BJ (cell line): ENCODE results near the gene SOCS6. TPM values are rescaled to one million over a fixed set of nuclear protein-coding genes. Genes with fewer than 3 reads are reported as not detected.
"Not testable (repeated sequence)": the region's sequence is repeated elsewhere in the genome, so short reads cannot be mapped to it uniquely, and the experiment has no call there.

Experiments used
- CTCF ChIA-PET: fragments of 350-600 bp; formaldehyde crosslinking; extraction: SDS; loops from one replicate; lab custom pipeline; 2021; ENCODE audit warnings: antibody characterized with exemption, inconsistent platforms; lab: Yijun Ruan, JAX
- POLR2A ChIA-PET: fragments of 300-600 bp; sonication (Branson Sonifier 250); formaldehyde crosslinking; extraction: SDS; loops from one replicate; lab custom pipeline; 2021; ENCODE audit warnings: antibody characterized with exemption; lab: Charles Lee
- DNase-seq: peaks from one replicate; pipeline ENCODE4 v3.0.0-alpha.2; 2011; ENCODE audit warnings: low read depth
- H3K27me3 ChIP-seq: 2 replicates; pipeline ENCODE4 v1.6.0; 2011; ENCODE audit warnings: low read length; ENCODE audit not compliant: control insufficient read depth, insufficient read depth
- H3K36me3 ChIP-seq: 2 replicates; pipeline ENCODE4 v1.5.1; 2011; ENCODE audit warnings: low read length; ENCODE audit not compliant: control insufficient read depth, insufficient read depth
- H3K4me3 ChIP-seq: 2 replicates; pipeline ENCODE4 v1.5.1; 2011; ENCODE audit warnings: low read depth, mild to moderate bottlenecking, control low read depth, low read length
- polyA minus RNA-seq: library from RNA; depleted of rRNA, polyadenylated mRNA; stranded (reverse); fragments of >200 nt; gene quantifications from 2 replicates; pipeline ENCODE4 v1.2.3, GENCODE V29; 2011; rRNA and poly(A)+ RNA removed
- polyA plus RNA-seq: library from polyadenylated mRNA; depleted of rRNA; stranded (reverse); fragments of >200 nt; gene quantifications from 2 replicates; pipeline ENCODE4 v1.2.3, GENCODE V29; 2011; rRNA removed
- TF ChIP-seq, protein P1 (sequence below): IDR thresholded peaks from 2 replicates; pipeline ENCODE4 v1.5.1; 2011; ENCODE audit warnings: low read depth, mild to moderate bottlenecking, control low read depth, inconsistent platforms, low read length, moderate library complexity; ENCODE audit not compliant: insufficient read depth

SOCS6 gene, protein sequence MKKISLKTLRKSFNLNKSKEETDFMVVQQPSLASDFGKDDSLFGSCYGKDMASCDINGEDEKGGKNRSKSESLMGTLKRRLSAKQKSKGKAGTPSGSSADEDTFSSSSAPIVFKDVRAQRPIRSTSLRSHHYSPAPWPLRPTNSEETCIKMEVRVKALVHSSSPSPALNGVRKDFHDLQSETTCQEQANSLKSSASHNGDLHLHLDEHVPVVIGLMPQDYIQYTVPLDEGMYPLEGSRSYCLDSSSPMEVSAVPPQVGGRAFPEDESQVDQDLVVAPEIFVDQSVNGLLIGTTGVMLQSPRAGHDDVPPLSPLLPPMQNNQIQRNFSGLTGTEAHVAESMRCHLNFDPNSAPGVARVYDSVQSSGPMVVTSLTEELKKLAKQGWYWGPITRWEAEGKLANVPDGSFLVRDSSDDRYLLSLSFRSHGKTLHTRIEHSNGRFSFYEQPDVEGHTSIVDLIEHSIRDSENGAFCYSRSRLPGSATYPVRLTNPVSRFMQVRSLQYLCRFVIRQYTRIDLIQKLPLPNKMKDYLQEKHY
- polyA plus RNA-seq: 26.7 and 28.7 TPM in 2 replicates
- 32.9 and 55.8 TPM in 2 replicates for polyA minus RNA-seq

DNA sequence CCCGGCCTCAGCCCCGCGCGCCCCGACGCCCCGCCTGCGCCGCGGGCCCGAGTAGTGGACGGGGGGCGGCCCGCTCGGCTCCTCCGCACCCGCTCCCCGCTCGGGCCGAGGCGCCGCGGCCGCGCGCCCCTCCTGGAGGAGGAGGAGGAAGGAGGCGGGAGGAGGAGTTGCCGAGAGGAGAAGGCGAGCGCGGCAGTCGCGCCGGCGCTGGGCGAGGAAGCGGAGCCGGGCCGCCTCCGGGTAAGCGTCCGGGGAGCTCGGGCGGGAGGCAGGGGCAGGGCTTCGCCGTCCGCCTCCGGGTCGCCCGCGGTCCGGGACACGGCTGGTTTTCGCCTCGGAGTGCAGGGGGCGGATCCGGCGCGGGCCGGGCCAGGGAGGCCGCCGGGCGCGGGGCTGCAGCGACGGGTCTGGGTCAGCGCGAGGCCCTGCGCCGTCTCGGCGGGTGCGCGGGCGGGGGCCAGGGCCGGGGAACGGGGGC is at the start of gene SOCS6:
Gene SOCS6, plus strand, starts transcription at position 195 of the 478 bp plus-strand sequence. CDS start 35,624 bp downstream, outside the sequence.
- no peaks in the 10 kb centered on the region for H3K27me3 ChIP-seq
- ChIA-PET CTCF (no interaction called here), POLR2A (no interaction called here)
- no peak for DNase-seq
- H3K4me3 ChIP-seq: peak within 1 kb of the TSS; percentile 66
- H3K36me3 ChIP-seq: no peaks in the 10 kb centered on the region; the same call in 1 of the 2 replicates
- TF ChIP-seq, protein P1, sequence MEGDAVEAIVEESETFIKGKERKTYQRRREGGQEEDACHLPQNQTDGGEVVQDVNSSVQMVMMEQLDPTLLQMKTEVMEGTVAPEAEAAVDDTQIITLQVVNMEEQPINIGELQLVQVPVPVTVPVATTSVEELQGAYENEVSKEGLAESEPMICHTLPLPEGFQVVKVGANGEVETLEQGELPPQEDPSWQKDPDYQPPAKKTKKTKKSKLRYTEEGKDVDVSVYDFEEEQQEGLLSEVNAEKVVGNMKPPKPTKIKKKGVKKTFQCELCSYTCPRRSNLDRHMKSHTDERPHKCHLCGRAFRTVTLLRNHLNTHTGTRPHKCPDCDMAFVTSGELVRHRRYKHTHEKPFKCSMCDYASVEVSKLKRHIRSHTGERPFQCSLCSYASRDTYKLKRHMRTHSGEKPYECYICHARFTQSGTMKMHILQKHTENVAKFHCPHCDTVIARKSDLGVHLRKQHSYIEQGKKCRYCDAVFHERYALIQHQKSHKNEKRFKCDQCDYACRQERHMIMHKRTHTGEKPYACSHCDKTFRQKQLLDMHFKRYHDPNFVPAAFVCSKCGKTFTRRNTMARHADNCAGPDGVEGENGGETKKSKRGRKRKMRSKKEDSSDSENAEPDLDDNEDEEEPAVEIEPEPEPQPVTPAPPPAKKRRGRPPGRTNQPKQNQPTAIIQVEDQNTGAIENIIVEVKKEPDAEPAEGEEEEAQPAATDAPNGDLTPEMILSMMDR: no peak

DNA sequence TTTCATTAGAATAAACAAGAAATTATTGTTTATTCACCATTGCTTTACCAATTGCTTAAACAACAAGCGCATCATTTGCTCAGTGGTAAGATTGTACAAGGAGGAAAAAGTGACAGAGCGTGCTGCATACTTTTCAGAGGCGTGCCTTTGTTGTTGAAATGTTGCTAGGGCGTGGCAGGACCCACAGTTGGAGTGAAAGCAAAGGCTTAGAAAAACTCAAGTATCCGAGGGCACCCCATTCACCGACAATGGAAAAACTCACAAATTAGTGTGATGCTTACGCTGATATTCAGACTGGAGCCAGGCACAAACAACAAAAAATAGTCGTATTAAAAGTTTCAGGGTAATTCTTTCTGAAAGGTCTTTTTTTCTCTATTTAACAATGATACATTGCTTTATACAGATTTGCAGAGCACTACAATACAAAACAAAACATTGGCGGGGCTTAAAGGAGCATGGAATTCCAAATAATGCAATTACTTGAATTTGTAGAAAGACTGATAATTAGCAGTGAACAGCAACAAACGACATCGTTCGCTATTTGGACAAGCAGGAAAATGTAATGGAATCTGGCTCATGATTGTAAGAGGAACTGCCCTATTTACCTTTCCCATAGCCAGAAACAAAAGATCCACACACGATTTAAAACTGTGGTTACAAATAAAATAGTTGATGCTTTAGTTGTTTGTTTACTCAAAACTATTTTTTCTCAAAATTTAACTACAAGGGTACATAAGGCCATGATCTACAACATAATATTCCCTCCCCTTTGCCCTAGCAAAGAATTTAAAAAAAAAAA is 45.5 kb upstream of the SOCS6 start:
- TF ChIP-seq, protein P1: no peak
- H3K36me3 ChIP-seq: no peaks in the 10 kb centered on the region
- CTCF ChIA-PET: no interaction called here
- POLR2A ChIA-PET: no interaction called here
- no peak overlapping the region for H3K4me3 ChIP-seq
- no peak for DNase-seq
- no peaks in the 10 kb centered on the region for H3K27me3 ChIP-seq

DNA sequence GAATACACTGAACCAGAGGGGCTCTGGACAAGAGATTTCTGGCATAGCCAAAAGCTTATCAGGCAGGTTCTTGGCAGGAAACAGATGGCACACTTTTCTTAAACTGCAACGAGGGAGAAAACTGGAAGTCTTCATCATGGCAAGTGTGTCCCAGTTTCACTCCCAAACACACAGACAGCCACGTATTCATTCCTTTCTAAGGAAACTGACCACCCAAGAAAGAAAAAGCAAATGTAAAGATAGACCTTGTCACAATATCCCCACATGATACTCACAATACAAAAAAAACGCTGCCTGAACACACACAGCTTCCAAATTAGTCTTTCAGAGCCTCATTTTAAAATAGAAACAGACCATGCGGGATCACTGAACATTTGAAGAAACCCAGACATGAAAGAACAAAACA is 42.8 kb upstream of the SOCS6 start:
- no peaks in the 10 kb centered on the region for H3K27me3 ChIP-seq
- no peak for DNase-seq
- TF ChIP-seq, protein P1: no peak
- ChIA-PET CTCF (interaction anchor here (1.4 kb wide), 1 partner anchor 16 kb away, joined by 3 read pairs; no protein-coding TSS in a partner anchor), POLR2A (no interaction called here)
- H3K36me3 ChIP-seq: no peaks in the 10 kb centered on the region
- no peak overlapping the region for H3K4me3 ChIP-seq

DNA sequence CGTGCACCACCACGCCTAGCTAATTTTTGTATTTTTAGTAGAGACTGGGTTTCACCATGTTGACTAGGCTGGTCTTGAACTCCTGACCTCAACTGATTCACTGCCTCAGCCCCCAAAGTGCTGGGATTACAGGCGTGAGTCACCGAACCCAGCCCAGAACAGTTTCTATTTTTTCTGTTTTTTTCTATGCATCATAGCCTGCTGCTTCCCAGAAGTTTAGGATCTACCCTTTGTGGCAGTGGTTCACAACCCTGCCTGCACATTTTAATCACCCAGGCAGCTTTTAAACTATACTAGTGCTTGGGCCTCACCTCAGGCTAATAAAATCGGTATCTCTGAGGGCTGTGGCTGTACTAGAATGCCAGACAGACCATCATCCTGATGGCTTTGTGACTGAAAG is 39.7 kb upstream of the SOCS6 start:
- ChIA-PET CTCF (no interaction called here), POLR2A (no interaction called here)
- TF ChIP-seq, protein P1: no peak
- Histone ChIP-seq H3K36me3 (no peaks in the 10 kb centered on the region), H3K27me3 (no peaks in the 10 kb centered on the region), H3K4me3 (no peak overlapping the region)
- peak; percentile 7 for DNase-seq

DNA sequence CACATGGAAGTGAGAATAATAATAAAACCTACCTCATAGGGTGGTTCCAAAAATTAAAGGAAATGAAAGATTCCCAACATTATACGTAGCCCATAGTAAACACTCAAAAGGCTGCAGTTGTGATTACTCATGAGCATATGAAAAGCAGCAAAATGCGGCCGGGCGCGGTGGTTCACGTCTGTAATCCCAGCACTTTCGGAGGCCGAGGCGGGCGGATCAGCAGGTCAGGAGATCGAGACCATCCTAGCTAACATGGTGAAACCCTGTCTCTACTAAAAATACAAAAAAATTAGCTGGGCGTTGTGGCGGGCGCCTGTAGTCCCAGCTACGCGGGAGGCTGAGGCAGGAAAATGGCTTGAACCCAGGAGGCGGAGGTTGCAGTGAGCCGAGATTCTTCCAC is 39.0 kb upstream of the SOCS6 start:
- CTCF ChIA-PET, DNase-seq, H3K27me3 ChIP-seq, H3K36me3 ChIP-seq, POLR2A ChIA-PET, H3K4me3 ChIP-seq: not testable (repeated sequence)
